GM21423 (cell line): Measurements from ENCODE around the gene GRK7.
"Not testable (repeated sequence)": the region's sequence is repeated elsewhere in the genome, so short reads cannot be mapped to it uniquely, and the experiment has no call there.

Source experiments
- ATAC-seq: cut with Tn5 transposase; IDR thresholded peaks from one replicate; pipeline ENCODE4 v1.9.1; 2021; ENCODE audit warnings: mild to moderate bottlenecking, moderate library complexity; ENCODE audit not compliant: unreplicated experiment

The GRK7 gene

GRCh38 chr3:141753399-141753798 is 9.8 kb upstream of the GRK7 start:
- ATAC-seq = no peak

GRCh38 chr3:141754032-141754431 is 9.2 kb upstream of the GRK7 start:
- ATAC-seq = no peak

GRCh38 chr3:141762552-141762951 is 656 bp upstream of the GRK7 start:
- not testable (repeated sequence) for ATAC-seq

GRCh38 chr3:141764045-141764444 is 837 bp downstream of the GRK7 start:
- ATAC-seq = no peak

- no peak for ATAC-seq
These were observed 1.3 kb downstream of the GRK7 start for GRCh38 chr3:141764465-141764864.

- no peak for ATAC-seq
These were observed 1.8 kb downstream of the GRK7 start for GRCh38 chr3:141764986-141765385.

GRCh38 chr3:141767066-141767465 is 3.9 kb downstream of the GRK7 start:
- no peak for ATAC-seq

GRCh38 chr3:141769221-141769894 is 6.2 kb downstream of the GRK7 start:
- no peak for ATAC-seq

- no peak for ATAC-seq
These were observed 10.5 kb downstream of the GRK7 start for GRCh38 chr3:141773676-141774075.

GRCh38 chr3:141776376-141776775 is 13.2 kb downstream of the GRK7 start:
- no peak for ATAC-seq

GRCh38 chr3:141776885-141777284 is 13.7 kb downstream of the GRK7 start:
- ATAC-seq = no peak

GRCh38 chr3:141777957-141778813 is 15.0 kb downstream of the GRK7 start:
- no peak for ATAC-seq

- no peak for ATAC-seq
These were observed 16.5 kb downstream of the GRK7 start for GRCh38 chr3:141779667-141780066.

- no peak for ATAC-seq
These were observed 19.3 kb downstream of the GRK7 start for GRCh38 chr3:141782386-141782932.

GRCh38 chr3:141783632-141784031 is 20.4 kb downstream of the GRK7 start:
- no peak for ATAC-seq

- no peak for ATAC-seq
These were observed 20.9 kb downstream of the GRK7 start for GRCh38 chr3:141784096-141784495.

GRCh38 chr3:141784531-141784930 is 21.3 kb downstream of the GRK7 start:
- no peak for ATAC-seq

- ATAC-seq = no peak
These were observed 24.9 kb downstream of the GRK7 start for GRCh38 chr3:141788149-141788548.

GRCh38 chr3:141788750-141789149 is 25.5 kb downstream of the GRK7 start:
- ATAC-seq = not testable (repeated sequence)

GRCh38 chr3:141789281-141789680 is 26.1 kb downstream of the GRK7 start:
- ATAC-seq = no peak

GRCh38 chr3:141790171-141790570 is 27.0 kb downstream of the GRK7 start:
- ATAC-seq = no peak

- no peak for ATAC-seq
These were observed 29.3 kb downstream of the GRK7 start for GRCh38 chr3:141792495-141792894.
